ENCODE data around the gene KRT82.

KRT82 gene

DNA sequence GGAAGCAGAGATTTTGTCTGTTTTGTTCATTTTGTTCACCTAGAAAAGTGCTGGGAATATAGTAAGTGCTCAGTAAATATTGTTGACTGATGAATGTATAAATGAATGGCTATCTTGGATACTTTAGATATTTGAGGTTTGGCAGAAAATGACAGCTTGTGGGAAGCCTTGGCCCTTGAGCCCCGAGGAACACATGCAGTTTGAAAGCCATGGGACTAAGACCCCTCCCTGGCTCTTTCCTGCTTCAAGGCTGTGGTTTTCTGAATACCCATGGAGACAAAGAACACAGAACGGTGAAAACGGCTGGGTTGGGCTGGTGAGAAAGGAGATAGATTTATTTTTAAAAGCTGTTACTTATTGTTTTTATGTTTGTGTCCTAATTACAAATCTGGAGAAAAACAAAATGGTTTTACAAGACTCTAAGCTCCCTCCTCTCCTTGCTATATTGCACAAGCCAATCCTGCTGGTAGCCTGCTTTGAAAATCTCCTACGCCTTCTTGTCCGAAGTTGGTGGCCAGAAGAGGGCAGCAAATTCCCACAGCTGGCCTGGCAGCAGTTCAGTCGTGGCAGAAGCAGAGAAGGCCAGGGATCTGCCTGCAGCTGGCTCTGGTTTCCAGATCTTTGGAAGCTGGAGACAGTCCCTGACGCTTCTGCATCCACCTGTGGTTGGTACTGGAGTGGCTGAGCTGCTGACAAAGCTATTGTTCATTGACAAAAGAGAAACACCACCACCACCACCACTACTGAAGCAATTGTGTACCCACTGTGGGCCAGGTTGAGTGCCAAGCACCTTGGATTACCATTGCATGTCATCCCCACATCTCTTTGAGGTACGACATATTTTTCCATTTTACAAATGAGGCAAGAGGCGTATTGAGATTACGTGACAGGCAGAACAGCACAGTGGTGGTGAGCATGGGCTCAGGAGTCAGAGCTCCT lies 33.6 kb downstream of the KRT82 start:
- Mint-ChIP-seq H3K4me1 (ENCODE audit: low read depth) (no peaks in the 10 kb centered on the region), H3K4me3 (no peak overlapping the region), H3K9me3 (no peaks in the 10 kb centered on the region), H3K36me3 (ENCODE audit: low read depth) (no peaks in the 10 kb centered on the region), H3K27ac (no peak overlapping the region), H3K27me3 (peaks cover 9% of the 10 kb centered on the region)
- intact Hi-C loops (cut with micrococcal nuclease): loop anchor here (1.0 to 10.0 kb wide), 3 partner anchors 212 to 610 kb away; no protein-coding TSS in a partner anchor

DNA sequence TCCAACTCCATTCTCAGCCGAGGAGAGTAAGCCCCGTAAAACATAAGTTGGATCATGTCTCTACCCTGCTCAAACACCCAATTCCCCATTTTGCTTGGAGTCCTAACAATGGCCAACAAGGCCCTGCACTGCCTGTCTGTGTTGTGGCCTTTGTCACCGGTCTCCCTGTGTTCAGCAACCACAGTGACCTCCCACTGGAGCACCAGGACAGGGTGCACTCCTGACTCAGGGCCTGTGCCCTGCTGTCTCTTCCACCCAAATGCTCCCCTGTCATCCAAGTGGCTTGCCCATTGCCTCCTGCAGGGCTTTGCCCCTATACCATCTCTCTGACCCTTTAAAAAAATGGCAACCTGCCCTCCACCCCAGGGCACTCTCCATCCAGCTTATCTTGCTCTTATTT lies 34.4 kb downstream of the KRT82 start:
- Mint-ChIP-seq H3K36me3 (ENCODE audit: low read depth) (no peaks in the 10 kb centered on the region), H3K27ac (no peak overlapping the region), H3K9me3 (no peaks in the 10 kb centered on the region), H3K27me3 (peaks cover 9% of the 10 kb centered on the region), H3K4me3 (no peak overlapping the region), H3K4me1 (ENCODE audit: low read depth) (no peaks in the 10 kb centered on the region)
- intact Hi-C loops (cut with micrococcal nuclease): loop anchor here (1.0 to 10.0 kb wide), 3 partner anchors 213 to 611 kb away; no protein-coding TSS in a partner anchor

DNA sequence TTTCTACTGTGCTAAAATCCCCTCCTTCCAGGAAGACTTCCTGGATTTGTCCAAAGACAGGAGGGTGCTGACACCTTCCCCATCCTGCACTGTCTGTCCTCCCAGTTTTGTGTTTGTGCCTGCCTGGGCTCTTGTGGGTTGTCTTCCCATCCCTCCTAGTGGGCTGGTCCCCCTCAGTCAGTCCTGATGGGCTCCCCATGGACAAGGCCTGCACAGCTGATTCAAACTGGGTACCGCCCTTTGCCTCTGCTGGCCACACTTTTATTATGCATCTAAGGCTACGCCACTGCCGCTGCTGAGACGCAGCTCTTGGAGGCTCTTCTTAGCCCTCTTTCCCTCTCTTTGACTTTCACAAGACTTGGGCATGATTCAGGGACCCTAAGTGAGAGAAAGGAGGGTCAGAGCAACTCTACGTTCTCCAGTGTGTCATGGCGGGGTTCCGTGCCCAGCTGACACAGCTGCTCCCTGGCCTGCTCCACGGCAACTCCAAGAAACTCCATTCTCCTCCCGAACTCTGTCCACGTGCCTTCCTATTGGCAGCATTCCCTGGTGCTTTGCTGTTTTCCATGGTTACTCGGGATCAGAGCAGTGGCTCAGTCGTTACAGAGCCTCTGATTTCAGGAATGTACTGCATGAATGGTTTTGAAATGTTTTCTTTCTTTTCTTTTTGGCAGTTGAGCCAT lies 35.1 kb downstream of the KRT82 start:
- Mint-ChIP-seq H3K27ac (no peak overlapping the region), H3K27me3 (peaks cover 9% of the 10 kb centered on the region), H3K4me1 (ENCODE audit: low read depth) (no peaks in the 10 kb centered on the region), H3K36me3 (ENCODE audit: low read depth) (no peaks in the 10 kb centered on the region), H3K4me3 (no peak overlapping the region), H3K9me3 (no peaks in the 10 kb centered on the region)
- intact Hi-C loops (cut with micrococcal nuclease): loop anchor here (5.0 to 10.0 kb wide), 2 partner anchors 214 to 611 kb away; no protein-coding TSS in a partner anchor

DNA sequence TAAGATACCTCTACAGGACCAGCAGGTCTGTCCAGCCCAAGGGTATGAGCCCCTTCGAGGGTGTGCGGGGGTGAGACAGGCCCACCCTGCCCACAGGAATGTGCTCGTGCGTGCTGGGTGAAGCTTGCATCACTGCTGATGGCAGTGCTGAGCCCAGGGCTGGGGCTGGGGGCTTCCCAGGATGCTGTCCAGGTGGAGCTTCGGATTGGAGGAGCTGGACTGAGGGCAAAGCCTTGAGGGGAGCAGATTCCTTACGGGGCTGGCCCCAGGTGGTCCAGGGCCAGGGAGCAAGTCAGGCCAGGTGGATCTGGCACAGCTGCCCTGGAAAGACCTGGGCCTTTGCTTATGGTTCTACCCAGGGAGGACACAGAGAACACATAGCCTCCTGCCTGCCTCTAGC lies 36.3 kb downstream of the KRT82 start:
- H3K4me3 Mint-ChIP-seq: no peak overlapping the region
- no peak overlapping the region for H3K27ac Mint-ChIP-seq
- H3K4me1 Mint-ChIP-seq (ENCODE audit: low read depth): no peaks in the 10 kb centered on the region
- peaks cover 11% of the 10 kb centered on the region for H3K27me3 Mint-ChIP-seq
- no peaks in the 10 kb centered on the region for H3K9me3 Mint-ChIP-seq
- intact Hi-C loops (cut with micrococcal nuclease): loop anchor here (5.0 to 10.0 kb wide), 2 partner anchors 215 to 612 kb away; no protein-coding TSS in a partner anchor
- no peaks in the 10 kb centered on the region for H3K36me3 Mint-ChIP-seq (ENCODE audit: low read depth)

DNA sequence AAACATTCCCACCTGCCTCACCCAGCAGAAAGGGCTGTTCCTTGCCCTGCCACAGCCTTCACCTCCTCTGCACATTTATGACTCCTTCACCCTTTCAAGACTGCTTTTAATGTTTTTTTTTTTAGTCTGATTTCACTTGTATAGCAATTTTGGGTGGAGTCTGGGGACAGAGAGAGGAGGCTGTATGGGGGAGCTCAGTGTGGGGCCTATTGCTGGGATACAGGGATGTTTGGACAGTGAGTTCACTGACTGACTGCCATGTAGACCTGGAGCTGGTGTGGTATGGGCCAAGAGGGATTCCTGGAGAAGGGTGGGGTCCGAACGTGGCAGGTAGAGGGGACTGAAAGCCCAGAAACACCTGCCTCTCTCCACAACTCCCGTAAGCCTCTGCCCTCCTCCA lies 36.9 kb downstream of the KRT82 start:
- intact Hi-C loops (cut with micrococcal nuclease): no loop called here

DNA sequence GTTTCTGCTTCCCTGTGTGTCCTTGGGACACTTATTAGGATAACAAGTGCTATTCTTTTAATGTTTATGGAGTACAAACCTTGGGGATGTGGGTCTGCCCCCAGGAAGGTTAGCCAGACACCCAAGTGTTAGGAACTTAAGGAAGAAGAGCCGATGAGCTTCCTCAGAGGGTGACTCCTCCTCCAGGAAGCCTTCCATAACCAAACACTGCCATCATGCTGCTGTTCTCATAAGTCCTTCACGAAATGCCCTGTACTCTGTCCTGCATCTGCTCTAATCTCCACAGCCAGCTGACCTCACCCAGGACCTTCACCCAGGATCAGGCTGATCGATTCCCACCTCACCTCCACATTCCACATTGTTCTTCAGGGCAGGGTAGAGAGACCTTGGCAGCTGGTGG lies 37.6 kb downstream of the KRT82 start:
- intact Hi-C loops (cut with micrococcal nuclease): no loop called here
- Mint-ChIP-seq H3K27me3 (peaks cover 11% of the 10 kb centered on the region), H3K9me3 (no peaks in the 10 kb centered on the region), H3K27ac (no peak overlapping the region), H3K4me1 (ENCODE audit: low read depth) (no peaks in the 10 kb centered on the region), H3K36me3 (ENCODE audit: low read depth) (no peaks in the 10 kb centered on the region), H3K4me3 (no peak overlapping the region)

More for the DNA sequence above, 36.9 kb downstream of the KRT82 start:
- H3K27ac Mint-ChIP-seq: no peak overlapping the region
- peaks cover 11% of the 10 kb centered on the region for H3K27me3 Mint-ChIP-seq
- H3K36me3 Mint-ChIP-seq (ENCODE audit: low read depth): no peaks in the 10 kb centered on the region
- no peak overlapping the region for H3K4me3 Mint-ChIP-seq
- H3K4me1 Mint-ChIP-seq (ENCODE audit: low read depth): no peaks in the 10 kb centered on the region
- H3K9me3 Mint-ChIP-seq: no peaks in the 10 kb centered on the region

DNA sequence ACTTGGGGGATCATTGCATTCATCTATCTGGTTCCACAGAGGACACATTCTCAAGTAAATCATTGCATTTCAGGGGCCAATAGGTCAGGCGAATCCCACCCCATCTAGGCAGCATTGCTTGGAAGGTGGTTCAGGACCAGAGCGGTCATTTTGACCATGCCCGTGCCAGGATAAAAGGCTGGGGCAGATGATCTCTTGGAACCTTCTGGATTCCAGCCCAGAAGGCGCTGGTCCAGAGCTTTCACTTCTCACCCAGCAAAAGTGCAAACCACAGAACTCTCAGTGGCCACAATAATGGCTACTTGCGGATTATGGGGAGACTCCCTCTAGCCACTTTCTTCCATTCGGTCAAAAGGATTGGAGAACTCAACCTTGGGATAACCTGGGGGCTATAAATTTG lies 38.3 kb downstream of the KRT82 start:
- H3K27me3 Mint-ChIP-seq: peaks cover 11% of the 10 kb centered on the region
- H3K4me3 Mint-ChIP-seq: no peak overlapping the region
- intact Hi-C loops (cut with micrococcal nuclease): no loop called here
- no peak overlapping the region for H3K27ac Mint-ChIP-seq
- no peaks in the 10 kb centered on the region for H3K9me3 Mint-ChIP-seq
- no peaks in the 10 kb centered on the region for H3K36me3 Mint-ChIP-seq (ENCODE audit: low read depth)
- H3K4me1 Mint-ChIP-seq (ENCODE audit: low read depth): no peaks in the 10 kb centered on the region

DNA sequence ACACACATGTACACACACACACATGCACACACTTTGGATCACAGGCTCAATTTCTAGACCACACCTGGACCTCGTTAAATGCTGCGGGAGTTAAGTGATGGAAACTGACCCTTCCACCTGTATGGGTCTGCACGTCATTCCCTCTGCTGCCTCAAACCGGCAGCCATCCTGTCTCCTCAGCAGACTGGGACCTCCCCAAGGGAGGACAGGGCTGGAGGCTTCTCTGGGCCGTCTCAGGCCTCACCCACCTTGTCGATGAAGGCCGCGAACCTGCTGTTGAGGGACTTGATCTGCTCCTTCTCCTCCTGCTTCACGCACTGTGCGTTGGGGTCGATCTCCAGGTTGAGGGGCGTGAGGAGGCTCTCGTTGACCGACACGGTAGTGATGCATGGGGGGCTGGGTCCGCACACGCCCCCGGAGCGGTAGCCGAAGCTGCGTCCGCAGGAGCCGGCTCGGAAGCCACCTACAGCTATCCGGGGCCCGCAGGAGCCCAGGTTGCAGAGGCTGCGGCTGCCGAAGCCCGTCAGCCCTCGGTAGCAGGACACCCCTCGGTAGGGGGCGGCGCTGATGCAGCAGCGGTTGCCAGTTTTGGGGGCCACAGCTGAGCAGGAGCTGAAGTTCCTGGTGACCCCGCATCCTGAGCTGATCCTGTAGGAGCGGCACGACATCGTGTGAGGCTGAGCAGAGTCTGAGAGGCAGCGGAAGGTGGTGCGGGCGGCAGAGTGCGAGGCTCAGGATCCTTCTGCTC lies 39.2 kb downstream of the KRT82 start, which contains the start of gene KRT85:
Gene KRT85 (minus strand): TSS at position 744 of the 748 bp plus-strand sequence. CDS start 76 bp downstream, at position 668.
- no peaks in the 10 kb centered on the region for H3K36me3 Mint-ChIP-seq (ENCODE audit: low read depth)
- H3K9me3 Mint-ChIP-seq: no peaks in the 10 kb centered on the region
- intact Hi-C loops (cut with micrococcal nuclease): no loop called here
- peaks cover 9% of the 10 kb centered on the region for H3K27me3 Mint-ChIP-seq
- no peaks in the 10 kb centered on the region for H3K4me1 Mint-ChIP-seq (ENCODE audit: low read depth)
- H3K27ac Mint-ChIP-seq: no peak within 1 kb of the TSS
- no peak within 1 kb of the TSS for H3K4me3 Mint-ChIP-seq

DNA sequence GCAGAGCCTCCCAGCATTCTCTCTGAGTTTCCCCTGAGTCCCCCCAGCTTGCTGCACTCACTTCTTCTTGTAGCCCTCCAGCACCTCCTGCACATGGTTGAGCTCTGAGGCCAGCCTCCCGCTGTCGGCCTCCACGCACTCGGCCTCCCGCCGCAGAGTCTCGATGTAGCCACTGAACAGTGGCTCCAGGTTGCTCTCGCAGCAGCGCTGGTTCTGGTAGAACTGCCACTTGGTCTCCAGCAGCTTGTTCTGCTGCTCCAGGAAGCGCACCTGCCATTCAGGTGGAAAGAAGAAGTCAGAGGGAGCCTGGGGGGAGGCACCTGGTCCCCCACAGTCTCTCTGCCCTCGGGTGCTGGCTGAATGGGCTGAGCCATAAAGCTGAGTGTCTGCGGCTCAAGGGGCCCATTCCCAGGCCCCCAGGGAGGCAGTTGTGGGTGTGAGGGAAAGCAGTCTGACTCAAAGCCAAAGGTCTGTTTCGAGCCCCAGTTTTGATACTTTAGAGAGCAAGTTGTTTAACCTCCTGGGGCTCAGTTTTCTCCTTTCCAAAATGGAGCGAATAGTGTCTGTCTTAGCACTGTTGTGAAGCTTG lies 41.1 kb downstream of the KRT82 start:
- no peak overlapping the region for H3K4me3 Mint-ChIP-seq
- H3K27ac Mint-ChIP-seq: no peak overlapping the region
- H3K27me3 Mint-ChIP-seq: peaks cover 8% of the 10 kb centered on the region
- intact Hi-C loops (cut with micrococcal nuclease): no loop called here
- no peaks in the 10 kb centered on the region for H3K4me1 Mint-ChIP-seq (ENCODE audit: low read depth)
- no peaks in the 10 kb centered on the region for H3K36me3 Mint-ChIP-seq (ENCODE audit: low read depth)
- no peaks in the 10 kb centered on the region for H3K9me3 Mint-ChIP-seq

DNA sequence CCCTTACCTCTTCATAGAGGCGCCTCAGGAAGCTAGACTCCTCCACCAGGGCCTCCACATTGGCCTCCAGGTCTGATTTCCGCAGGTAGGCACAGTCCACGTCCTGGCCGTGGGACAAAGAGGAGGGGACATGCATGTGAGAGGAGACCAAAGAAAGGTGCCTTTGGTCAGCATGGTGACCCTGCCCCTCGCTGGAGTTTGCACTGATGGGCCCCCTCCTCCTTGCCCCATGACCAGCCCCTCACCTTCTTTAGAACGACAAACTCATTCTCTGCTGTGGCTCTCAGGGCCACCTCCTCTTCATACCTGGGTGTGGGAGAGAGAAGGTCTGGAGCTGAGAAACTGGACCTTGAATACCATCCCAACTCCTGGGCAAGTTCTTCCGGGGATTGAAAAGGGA lies 42.1 kb downstream of the KRT82 start:
- H3K4me3 Mint-ChIP-seq: no peak overlapping the region
- no peaks in the 10 kb centered on the region for H3K36me3 Mint-ChIP-seq (ENCODE audit: low read depth)
- H3K9me3 Mint-ChIP-seq: no peaks in the 10 kb centered on the region
- H3K4me1 Mint-ChIP-seq (ENCODE audit: low read depth): no peaks in the 10 kb centered on the region
- intact Hi-C loops (cut with micrococcal nuclease): no loop called here
- peaks cover 8% of the 10 kb centered on the region for H3K27me3 Mint-ChIP-seq
- no peak overlapping the region for H3K27ac Mint-ChIP-seq

DNA sequence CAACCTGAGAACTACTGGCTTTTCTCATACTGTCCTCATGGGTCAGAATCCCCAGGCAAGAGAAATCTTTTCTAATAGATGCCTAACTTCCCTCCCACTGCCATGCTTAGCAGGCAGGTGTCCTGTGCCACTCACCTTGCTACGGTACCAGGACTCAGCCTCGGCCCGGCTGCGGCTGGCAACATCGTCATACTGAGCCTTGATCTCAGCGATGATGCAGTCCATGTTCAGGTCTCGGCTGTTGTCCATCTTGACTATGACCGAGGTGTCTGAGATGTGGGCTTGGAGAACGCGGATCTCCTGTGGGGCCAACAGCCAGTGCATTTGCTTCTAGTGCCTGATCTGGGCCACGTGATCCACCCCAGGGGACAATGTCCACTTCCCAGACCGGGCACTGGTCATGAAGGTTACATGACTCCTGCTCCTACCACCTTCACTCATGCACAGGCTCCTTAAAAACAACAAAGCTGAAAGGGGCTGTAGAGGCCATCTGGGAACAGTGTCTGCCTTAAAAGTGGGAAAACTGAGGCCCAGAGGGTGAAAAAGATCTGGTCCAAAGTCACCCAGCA lies 42.9 kb downstream of the KRT82 start:
- Mint-ChIP-seq H3K36me3 (ENCODE audit: low read depth) (no peaks in the 10 kb centered on the region), H3K4me3 (no peak overlapping the region), H3K27ac (no peak overlapping the region), H3K4me1 (ENCODE audit: low read depth) (no peaks in the 10 kb centered on the region), H3K27me3 (peaks cover 5% of the 10 kb centered on the region), H3K9me3 (no peaks in the 10 kb centered on the region)
- intact Hi-C loops (cut with micrococcal nuclease): no loop called here

DNA sequence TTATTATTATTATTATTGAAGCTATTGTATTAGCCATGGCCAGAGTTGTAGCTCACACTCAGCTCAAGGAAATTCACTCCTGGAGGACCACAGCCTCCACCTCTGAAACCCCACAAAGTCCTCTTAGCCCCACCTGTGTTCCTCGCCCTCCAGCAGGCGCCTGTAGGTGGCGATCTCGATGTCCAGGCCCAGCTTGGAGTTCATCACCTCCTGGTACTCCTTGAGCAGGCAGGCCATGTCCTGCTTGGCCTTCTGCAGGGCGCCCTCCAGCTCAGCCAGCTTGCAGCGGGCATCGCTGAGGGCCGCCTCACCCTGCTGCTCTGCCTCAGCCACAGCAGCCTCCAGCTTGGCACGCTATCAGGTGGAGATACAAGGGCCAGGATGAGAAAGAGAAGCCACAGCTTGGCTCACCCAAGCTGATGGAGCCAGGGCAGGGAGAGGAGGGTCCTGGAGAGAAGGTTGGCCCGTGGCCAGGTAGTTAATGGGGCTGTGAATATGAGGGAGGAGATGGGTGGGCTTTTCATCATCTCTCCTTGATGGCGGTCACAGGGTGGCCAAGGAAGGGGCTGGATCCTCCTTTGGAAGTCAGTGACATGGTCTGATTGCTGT lies 43.9 kb downstream of the KRT82 start:
- Mint-ChIP-seq H3K27ac (no peak overlapping the region), H3K4me1 (ENCODE audit: low read depth) (no peaks in the 10 kb centered on the region), H3K27me3 (peaks cover 7% of the 10 kb centered on the region), H3K9me3 (no peaks in the 10 kb centered on the region), H3K4me3 (no peak overlapping the region), H3K36me3 (ENCODE audit: low read depth) (no peaks in the 10 kb centered on the region)
- intact Hi-C loops (cut with micrococcal nuclease): no loop called here

DNA sequence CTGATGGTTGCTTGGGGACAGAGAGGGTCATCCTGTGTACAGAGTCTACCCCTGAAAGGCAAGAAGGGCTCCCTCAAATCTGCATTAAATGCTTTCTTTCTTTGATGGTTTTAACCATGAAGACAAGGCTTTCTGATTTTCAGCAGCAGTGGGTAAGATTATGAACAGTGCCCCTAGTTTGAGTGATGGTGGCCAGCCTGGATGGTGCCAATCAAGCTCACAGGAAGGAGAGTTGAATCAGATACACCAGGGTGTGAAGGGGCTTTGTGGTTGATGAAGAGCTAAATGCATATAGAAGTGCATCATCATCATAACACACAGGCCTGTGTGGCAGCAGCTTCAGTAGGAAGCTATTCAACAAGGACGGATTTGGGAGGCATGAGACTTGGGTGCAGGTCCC lies 44.6 kb downstream of the KRT82 start:
- no peaks in the 10 kb centered on the region for H3K4me1 Mint-ChIP-seq (ENCODE audit: low read depth)
- no peak overlapping the region for H3K4me3 Mint-ChIP-seq
- H3K36me3 Mint-ChIP-seq (ENCODE audit: low read depth): no peaks in the 10 kb centered on the region
- no peak overlapping the region for H3K27ac Mint-ChIP-seq
- peaks cover 7% of the 10 kb centered on the region for H3K27me3 Mint-ChIP-seq
- intact Hi-C loops (cut with micrococcal nuclease): no loop called here
- H3K9me3 Mint-ChIP-seq: no peaks in the 10 kb centered on the region

Data from dendritic cell treated with granulocyte-macrophage colony-stimulating factor and Interleukin-4, amounts not matched to agents 40 ng/mL and 50 ng/mL, for 4 days (primary cell).